Mucosa of descending colon (tissue), 3 donors: ENCODE data around the gene CGNL1. TPM values are rescaled to one million over a fixed set of nuclear protein-coding genes. Genes with fewer than 3 reads are reported as not detected.

Source experiments
- ATAC-seq: fragments of 200-7000 bp; cut with Tn5 transposase; one replicate; pipeline ENCODE4 v1.9.1; 2020; ENCODE audit warnings: mild to moderate bottlenecking, moderate library complexity
- DNase-seq, 3 donors: peaks; one replicate each; pipeline ENCODE4 v3.0.0-alpha.2; 2020
- H3K36me3 ChIP-seq: fragments of 200-600 bp; one replicate; pipeline ENCODE4 v1.8.0; 2021; ENCODE audit warnings: low read depth, mild to moderate bottlenecking
- H3K4me1 ChIP-seq: fragments of 200-600 bp; one replicate; pipeline ENCODE4 v1.8.0; 2021; ENCODE audit warnings: low read depth, mild to moderate bottlenecking
- H3K4me3 ChIP-seq: fragments of 200-600 bp; one replicate; pipeline ENCODE4 v1.8.0; 2021; ENCODE audit warnings: mild to moderate bottlenecking
- H3K9me3 ChIP-seq: fragments of 200-600 bp; one replicate; pipeline ENCODE4 v1.8.0; 2021; ENCODE audit warnings: mild to moderate bottlenecking
- intact Hi-C, 2 donors: fragments of 100-400 bp; cut with DNase I in 1 of 2; cut with micrococcal nuclease in 1 of 2; formaldehyde crosslinking; loops; one replicate each; pipeline versions ENCODE4 v1.11.0 to v1.11.1; 2022; cut with DNase I, micrococcal nuclease
- total RNA-seq, 3 donors: library from RNA; stranded (reverse); fragmentation: NEBNext Ultra II Directional in 2 of 3; extraction: Animal tissue kit (Norgen Biotek cat#: 25700) in 2 of 3; gene quantifications; one replicate each; pipeline versions ENCODE4 v1.2.1 to v1.2.4, GENCODE V29; 2021 to 2023
- TF ChIP-seq, protein P1 (sequence below): fragments of 200-600 bp; IDR thresholded peaks from one replicate; pipeline ENCODE4 v1.8.0; 2022; ENCODE audit warnings: antibody characterized with exemption, mild to moderate bottlenecking
- donor health status: DM: no; HTN: no; CAD: no; lungs with moderate emphysema.
- donor health status: DM: no; HTN: no; CAD: no.
- donor health status: DM: no; HTN: yes; CAD: no.

CGNL1 gene
- total RNA-seq, 3 donors from 2014 or later: 3.3 to 4.5 (median 3.9) TPM

DNA sequence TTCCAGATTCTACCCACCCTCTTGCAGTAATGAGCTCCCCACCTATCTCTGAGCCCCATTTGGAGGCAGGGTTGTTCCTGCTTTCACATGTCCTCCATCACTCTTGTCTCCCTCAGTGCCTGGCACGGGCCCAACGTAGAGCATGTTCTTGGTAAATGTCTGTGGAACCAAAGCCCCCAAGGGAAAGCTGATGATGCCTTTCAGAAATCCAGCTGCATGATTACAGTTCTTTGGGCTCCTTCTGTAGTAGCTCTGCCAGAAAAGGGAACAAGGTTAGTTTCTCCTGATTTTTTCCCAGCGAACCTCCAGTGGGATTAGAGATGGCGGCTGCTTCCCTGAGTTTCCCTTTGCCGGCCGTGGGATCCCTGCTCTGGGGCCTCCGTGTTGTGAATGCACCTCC lies 39.3 kb downstream of the CGNL1 start:
- DNase-seq: no peak

DNA sequence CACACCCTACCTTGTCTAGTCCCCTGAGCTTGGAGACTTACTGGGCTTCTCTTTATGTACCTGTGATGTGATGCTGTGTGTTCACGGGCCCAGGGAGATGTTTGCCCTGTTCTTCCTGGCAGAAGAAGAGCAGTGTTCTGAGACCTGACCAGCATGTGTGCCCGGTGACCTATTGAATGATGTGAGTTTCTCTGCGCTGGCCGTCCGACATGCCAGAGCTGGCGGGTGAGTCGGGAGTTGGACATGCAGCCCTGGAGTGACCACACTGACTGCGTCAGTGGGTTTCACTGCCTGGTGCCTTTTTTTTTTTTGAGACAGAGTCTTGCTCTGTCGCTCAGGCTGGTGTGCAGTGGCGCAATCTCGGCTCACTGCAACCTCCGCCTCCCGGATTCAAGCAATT lies 42.3 kb downstream of the CGNL1 start:
- no peaks in the 10 kb centered on the region for H3K36me3 ChIP-seq
- intact Hi-C loops: no loop called here
- H3K4me3 ChIP-seq: no peak overlapping the region
- ATAC-seq: no peak
- TF ChIP-seq, protein P1, sequence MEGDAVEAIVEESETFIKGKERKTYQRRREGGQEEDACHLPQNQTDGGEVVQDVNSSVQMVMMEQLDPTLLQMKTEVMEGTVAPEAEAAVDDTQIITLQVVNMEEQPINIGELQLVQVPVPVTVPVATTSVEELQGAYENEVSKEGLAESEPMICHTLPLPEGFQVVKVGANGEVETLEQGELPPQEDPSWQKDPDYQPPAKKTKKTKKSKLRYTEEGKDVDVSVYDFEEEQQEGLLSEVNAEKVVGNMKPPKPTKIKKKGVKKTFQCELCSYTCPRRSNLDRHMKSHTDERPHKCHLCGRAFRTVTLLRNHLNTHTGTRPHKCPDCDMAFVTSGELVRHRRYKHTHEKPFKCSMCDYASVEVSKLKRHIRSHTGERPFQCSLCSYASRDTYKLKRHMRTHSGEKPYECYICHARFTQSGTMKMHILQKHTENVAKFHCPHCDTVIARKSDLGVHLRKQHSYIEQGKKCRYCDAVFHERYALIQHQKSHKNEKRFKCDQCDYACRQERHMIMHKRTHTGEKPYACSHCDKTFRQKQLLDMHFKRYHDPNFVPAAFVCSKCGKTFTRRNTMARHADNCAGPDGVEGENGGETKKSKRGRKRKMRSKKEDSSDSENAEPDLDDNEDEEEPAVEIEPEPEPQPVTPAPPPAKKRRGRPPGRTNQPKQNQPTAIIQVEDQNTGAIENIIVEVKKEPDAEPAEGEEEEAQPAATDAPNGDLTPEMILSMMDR: no peak
- DNase-seq: no peak
- H3K4me1 ChIP-seq: peaks cover 7% of the 10 kb centered on the region
- H3K9me3 ChIP-seq: no peaks in the 10 kb centered on the region

More for the DNA sequence above, 39.3 kb downstream of the CGNL1 start:
- Histone ChIP-seq H3K9me3 (no peaks in the 10 kb centered on the region), H3K36me3 (no peaks in the 10 kb centered on the region), H3K4me1 (no peaks in the 10 kb centered on the region), H3K4me3 (no peak overlapping the region)
- no peak for ATAC-seq
- intact Hi-C loops: no loop called here
- TF ChIP-seq, protein P1: no peak

DNA sequence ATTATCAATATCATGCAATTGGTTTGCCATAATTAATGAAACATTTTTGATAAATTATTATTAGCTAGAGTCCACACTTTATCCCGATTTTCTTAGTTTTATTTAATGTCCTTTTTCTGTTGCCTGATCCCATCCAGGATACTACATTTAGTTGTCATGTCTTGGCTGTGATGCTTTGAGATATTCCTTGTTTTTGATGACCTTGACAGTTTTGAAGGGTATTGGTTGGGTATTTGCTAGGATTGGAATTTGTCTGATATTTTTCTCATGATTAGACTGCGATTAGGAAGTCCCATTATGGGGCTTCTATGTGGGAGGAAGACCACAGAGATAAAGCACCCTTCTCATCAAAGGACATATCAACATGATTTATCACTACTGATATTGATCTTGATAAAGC lies 43.0 kb downstream of the CGNL1 start:
- H3K36me3 ChIP-seq: no peaks in the 10 kb centered on the region
- no peak for ATAC-seq
- no peak overlapping the region for H3K4me3 ChIP-seq
- intact Hi-C loops: no loop called here
- TF ChIP-seq, protein P1: no peak
- peaks cover 7% of the 10 kb centered on the region for H3K4me1 ChIP-seq
- DNase-seq: no peak
- no peaks in the 10 kb centered on the region for H3K9me3 ChIP-seq

GRCh38 chr15:57421110-57421509 lies 44.8 kb downstream of the CGNL1 start:
- TF ChIP-seq, protein P1: no peak
- ATAC-seq (no peak), DNase-seq (no peak)
- intact Hi-C loops: no loop called here
- Histone ChIP-seq H3K4me3 (no peak overlapping the region), H3K4me1 (peaks cover 7% of the 10 kb centered on the region), H3K9me3 (no peaks in the 10 kb centered on the region), H3K36me3 (no peaks in the 10 kb centered on the region)

GRCh38 chr15:57421551-57421950 lies 45.2 kb downstream of the CGNL1 start:
- H3K4me1 ChIP-seq: peaks cover 7% of the 10 kb centered on the region
- TF ChIP-seq, protein P1: no peak
- no peaks in the 10 kb centered on the region for H3K9me3 ChIP-seq
- peak; percentile 37 to 59 (median 55) for DNase-seq
- no peak overlapping the region for H3K4me3 ChIP-seq
- H3K36me3 ChIP-seq: no peaks in the 10 kb centered on the region
- intact Hi-C loops: no loop called here
- peak; percentile 90 for ATAC-seq

DNA sequence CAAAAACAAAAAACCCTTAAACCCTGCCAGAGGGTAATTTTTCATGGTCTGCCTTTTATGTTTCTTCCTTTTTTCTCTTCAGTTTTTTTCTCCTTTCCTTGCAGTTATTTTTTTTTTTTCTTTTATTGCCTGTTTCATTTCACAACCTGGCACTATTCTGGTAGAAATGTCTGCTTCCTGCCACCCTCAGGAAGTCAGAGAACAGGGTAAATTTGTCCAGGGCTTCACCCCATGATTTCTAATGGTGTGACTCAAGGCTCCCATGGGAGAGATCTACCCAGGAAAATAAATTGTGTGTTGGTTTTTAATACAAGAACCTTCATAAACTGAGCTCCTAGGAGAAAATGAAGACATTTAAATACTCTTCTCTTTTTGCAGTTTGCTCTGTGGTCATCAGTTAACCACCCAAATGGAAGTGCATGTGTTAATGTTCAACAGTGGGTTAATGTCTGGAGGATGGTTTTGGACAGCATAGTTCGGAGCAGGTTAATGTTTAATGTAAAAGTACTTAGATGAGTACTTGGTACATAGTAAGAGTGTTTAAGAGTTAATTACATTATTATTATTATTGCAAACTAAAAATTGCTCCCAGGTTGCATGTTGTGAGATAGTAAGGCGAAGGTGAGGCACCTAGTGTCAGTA lies 45.9 kb downstream of the CGNL1 start:
- no peak for DNase-seq
- intact Hi-C loops: no loop called here

More for the DNA sequence above, 45.9 kb downstream of the CGNL1 start:
- peak; percentile 54 for ATAC-seq
- Histone ChIP-seq H3K4me3 (no peak overlapping the region), H3K9me3 (no peaks in the 10 kb centered on the region), H3K36me3 (no peaks in the 10 kb centered on the region), H3K4me1 (peaks cover 7% of the 10 kb centered on the region)
- TF ChIP-seq, protein P1: no peak
